Metanephros (tissue), 1 donor: ENCODE measurements around the gene KLF9. TPM values are rescaled to one million over a fixed set of nuclear protein-coding genes. Genes with fewer than 3 reads are reported as not detected.

Source experiments
- total RNA-seq: library from RNA; depleted of rRNA; stranded (reverse); fragments of >200 nt; gene quantifications from one replicate; pipeline ENCODE4 v1.2.3, GENCODE V29; 2014

The KLF9 gene
- total RNA-seq: 19.7 TPM

GRCh38 chr9:70413799-70414775 is at the start of gene KLF9:
TSS of gene KLF9 (minus strand) at chr9:70414657. CDS start at chr9:70413363, 1,294 bp downstream.

Other genes starting within 250 kb of the KLF9 start
- 27.9 TPM for gene SMC5, start 155.7 kb downstream of the KLF9 start, total RNA-seq